Measurements from ENCODE around the gene ARHGAP28. TPM values are rescaled to one million over a fixed set of nuclear protein-coding genes. Genes with fewer than 3 reads are reported as not detected.

The ARHGAP28 gene
- total RNA-seq, 2 experiments from 2014 or later, result not detected

DNA sequence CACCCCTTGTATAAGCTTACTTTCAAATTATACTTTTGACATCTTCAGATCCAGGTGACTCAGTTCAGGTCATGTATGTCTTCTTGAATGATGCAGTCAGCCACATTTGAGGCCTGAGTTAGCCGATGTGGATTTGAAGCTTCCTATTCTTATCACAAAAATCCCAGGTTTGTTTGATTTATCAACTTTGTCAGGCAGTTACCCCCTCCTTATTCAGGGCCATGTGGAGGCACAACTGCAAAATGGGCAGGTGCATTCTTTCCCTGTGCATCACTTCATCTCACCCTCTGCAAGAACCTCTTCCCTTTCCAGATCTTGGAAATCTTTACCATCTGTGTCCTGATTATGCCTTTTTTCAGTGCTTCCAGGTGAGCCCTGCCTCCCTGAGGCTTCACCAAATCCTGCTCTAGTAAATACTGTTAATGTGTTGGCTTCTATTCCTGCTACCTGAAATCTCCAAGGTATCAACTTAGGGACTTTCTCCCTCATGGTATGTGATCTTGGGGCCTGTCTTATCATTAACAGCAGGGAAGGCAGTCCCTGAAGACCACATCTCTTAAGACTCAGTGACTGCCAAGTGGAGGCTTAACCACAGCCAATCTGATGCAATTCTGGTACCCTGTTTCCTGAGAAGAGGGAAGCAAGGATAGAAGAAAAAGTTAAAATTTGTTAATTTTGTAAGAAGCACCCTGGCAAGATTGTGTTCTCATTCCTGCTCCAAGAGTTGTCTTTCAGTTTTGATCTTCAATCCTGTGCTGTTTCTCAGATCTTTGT lies 9.4 kb upstream of the ARHGAP28 start:
- no peaks in the 10 kb centered on the region for H3K27me3 Mint-ChIP-seq
- ChIA-PET POLR2A (no interaction called here), CTCF (no interaction called here)
- H3K36me3 Mint-ChIP-seq, result no peaks in the 10 kb centered on the region
- peaks cover 3% of the 10 kb centered on the region for H3K9me3 Mint-ChIP-seq
- no peaks in the 10 kb centered on the region for H3K4me1 Mint-ChIP-seq (ENCODE audit: low read depth)
- H3K4me3 Mint-ChIP-seq, result no peak overlapping the region
- DNase-seq, result no peak
- intact Hi-C loops (cut with micrococcal nuclease), result no loop called here
- H3K27ac Mint-ChIP-seq, result no peak overlapping the region

DNA sequence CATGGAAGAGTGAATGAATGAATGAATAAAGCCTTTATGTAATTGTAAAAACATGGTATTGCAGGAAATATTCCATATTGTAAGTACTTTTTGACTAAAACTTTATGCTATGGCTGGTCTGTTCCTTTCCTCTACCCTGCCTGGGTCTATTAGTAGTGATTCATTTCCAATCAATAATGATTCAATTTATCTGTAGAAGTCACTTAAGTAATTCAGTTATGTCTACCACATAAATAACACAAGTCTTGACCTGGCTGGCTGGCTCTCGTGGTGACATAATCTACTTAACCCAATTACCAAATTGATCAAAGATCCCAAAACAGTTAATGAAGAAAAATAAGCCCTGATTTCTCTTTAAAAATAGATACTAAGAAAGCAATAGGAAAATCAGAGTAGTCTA lies 7.8 kb upstream of the ARHGAP28 start:
- H3K4me1 Mint-ChIP-seq (ENCODE audit: low read depth), result no peaks in the 10 kb centered on the region
- no peak for DNase-seq
- no peak overlapping the region for H3K27ac Mint-ChIP-seq
- ChIA-PET CTCF (no interaction called here), POLR2A (no interaction called here)
- peaks cover 3% of the 10 kb centered on the region for H3K9me3 Mint-ChIP-seq
- no peak overlapping the region for H3K4me3 Mint-ChIP-seq
- H3K36me3 Mint-ChIP-seq, result no peaks in the 10 kb centered on the region
- intact Hi-C loops (cut with micrococcal nuclease), result no loop called here
- H3K27me3 Mint-ChIP-seq, result no peaks in the 10 kb centered on the region

DNA sequence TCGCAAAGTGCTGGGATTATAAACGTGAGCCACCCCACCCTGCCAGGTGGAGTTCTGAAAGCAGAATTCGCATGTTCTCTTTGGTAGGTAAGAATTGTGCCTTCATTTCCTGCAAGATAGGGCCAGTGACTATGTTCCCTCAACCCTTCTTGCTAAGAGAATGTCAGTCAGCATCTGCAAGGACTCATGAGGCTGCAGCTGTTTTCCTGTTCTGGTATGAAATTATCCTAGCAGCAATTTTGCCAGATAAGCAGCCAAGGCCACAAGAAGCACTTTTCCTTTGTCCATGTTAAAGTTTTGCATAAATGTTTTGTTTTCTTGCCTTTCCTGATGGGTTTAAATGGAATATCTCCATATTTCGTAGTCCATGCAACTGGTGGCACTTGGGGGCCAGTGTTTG lies 6.8 kb upstream of the ARHGAP28 start:
- no peaks in the 10 kb centered on the region for H3K36me3 Mint-ChIP-seq
- no peak overlapping the region for H3K4me3 Mint-ChIP-seq
- DNase-seq, result no peak
- H3K4me1 Mint-ChIP-seq (ENCODE audit: low read depth), result no peaks in the 10 kb centered on the region
- peaks cover 3% of the 10 kb centered on the region for H3K9me3 Mint-ChIP-seq
- CTCF ChIA-PET, result no interaction called here
- intact Hi-C loops (cut with micrococcal nuclease), result no loop called here
- no peak overlapping the region for H3K27ac Mint-ChIP-seq
- no peaks in the 10 kb centered on the region for H3K27me3 Mint-ChIP-seq
- POLR2A ChIA-PET, result no interaction called here

GRCh38 chr18:6724331-6724730 lies 5.2 kb upstream of the ARHGAP28 start:
- Mint-ChIP-seq H3K27ac (no peak overlapping the region), H3K36me3 (no peaks in the 10 kb centered on the region), H3K9me3 (no peaks in the 10 kb centered on the region), H3K27me3 (peaks cover 8% of the 10 kb centered on the region), H3K4me1 (ENCODE audit: low read depth) (peaks cover 3% of the 10 kb centered on the region), H3K4me3 (no peak overlapping the region)
- POLR2A ChIA-PET, result no interaction called here
- intact Hi-C loops (cut with micrococcal nuclease), result no loop called here
- DNase-seq, result no peak
- CTCF ChIA-PET, result no interaction called here

GRCh38 chr18:6728331-6728730 lies 1.2 kb upstream of the ARHGAP28 start:
- peaks cover 5% of the 10 kb centered on the region for H3K4me1 Mint-ChIP-seq (ENCODE audit: low read depth)
- H3K9me3 Mint-ChIP-seq, result no peaks in the 10 kb centered on the region
- DNase-seq, result no peak
- POLR2A ChIA-PET, result no interaction called here
- intact Hi-C loops (cut with micrococcal nuclease), result no loop called here
- no peak overlapping the region for H3K4me3 Mint-ChIP-seq
- H3K27ac Mint-ChIP-seq, result no peak overlapping the region
- no peaks in the 10 kb centered on the region for H3K36me3 Mint-ChIP-seq
- H3K27me3 Mint-ChIP-seq, result peaks cover 10% of the 10 kb centered on the region
- CTCF ChIA-PET, result no interaction called here

DNA sequence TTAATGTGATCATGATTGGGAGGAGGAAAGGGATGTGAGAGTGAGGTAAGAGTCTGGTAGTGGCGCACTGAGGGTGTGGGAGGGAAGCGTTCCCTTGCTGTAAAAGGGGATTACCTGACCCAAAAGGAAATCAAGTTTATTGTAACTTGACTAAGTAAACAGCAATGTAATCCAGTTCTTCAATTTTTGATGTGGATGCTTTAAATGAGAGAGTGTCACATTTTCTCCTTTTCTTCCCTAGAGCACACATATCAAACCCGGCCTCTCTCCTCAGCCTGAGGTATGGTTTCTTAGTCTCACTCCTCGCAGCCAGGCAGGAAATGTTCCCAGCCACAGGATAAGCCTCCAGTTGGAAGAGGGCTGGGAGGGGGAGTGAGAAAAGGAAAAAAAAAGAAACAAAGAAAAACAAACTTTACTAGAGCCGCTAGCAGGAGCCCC lies 688 bp upstream of the ARHGAP28 start:
- H3K27ac Mint-ChIP-seq, result no peak overlapping the region
- ChIA-PET POLR2A (no interaction called here), CTCF (no interaction called here)
- intact Hi-C loops (cut with micrococcal nuclease), result no loop called here
- no peak for DNase-seq
- no peak overlapping the region for H3K4me3 Mint-ChIP-seq
- no peaks in the 10 kb centered on the region for H3K36me3 Mint-ChIP-seq
- H3K4me1 Mint-ChIP-seq (ENCODE audit: low read depth), result peaks cover 5% of the 10 kb centered on the region
- H3K27me3 Mint-ChIP-seq, result peaks cover 10% of the 10 kb centered on the region
- no peaks in the 10 kb centered on the region for H3K9me3 Mint-ChIP-seq

- ChIA-PET POLR2A (no interaction called here), CTCF (no interaction called here)
- H3K4me1 Mint-ChIP-seq (ENCODE audit: low read depth), result peaks cover 5% of the 10 kb centered on the region
- no peak overlapping the region for H3K4me3 Mint-ChIP-seq
- H3K27ac Mint-ChIP-seq, result no peak overlapping the region
- H3K36me3 Mint-ChIP-seq, result no peaks in the 10 kb centered on the region
- intact Hi-C loops (cut with micrococcal nuclease), result no loop called here
- H3K9me3 Mint-ChIP-seq, result no peaks in the 10 kb centered on the region
- no peak for DNase-seq
- H3K27me3 Mint-ChIP-seq, result peaks cover 10% of the 10 kb centered on the region
Observed at GRCh38 chr18:6730416-6731221, 1.1 kb downstream of the ARHGAP28 start.

DNA sequence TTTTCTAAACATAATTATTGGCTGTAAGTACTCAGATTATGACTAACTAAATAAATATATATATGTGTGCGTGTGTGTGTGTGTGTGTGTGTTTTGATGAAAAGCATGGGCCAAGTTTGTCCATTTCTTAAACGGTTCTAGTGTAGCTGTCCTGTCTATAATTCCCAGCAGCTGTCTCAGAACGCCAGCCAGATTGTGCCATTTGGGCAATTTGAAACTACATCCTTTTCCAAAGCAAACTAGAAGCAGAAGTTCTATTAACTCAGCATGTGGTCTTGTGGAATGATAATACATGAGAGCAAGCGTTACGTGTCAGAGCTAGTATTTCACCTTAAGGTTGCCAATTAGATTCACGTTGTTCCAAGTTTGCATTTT lies 1.7 kb downstream of the ARHGAP28 start:
- intact Hi-C loops (cut with micrococcal nuclease), result no loop called here
- ChIA-PET CTCF (no interaction called here), POLR2A (no interaction called here)
- Mint-ChIP-seq H3K27ac (no peak overlapping the region), H3K4me1 (ENCODE audit: low read depth) (peaks cover 5% of the 10 kb centered on the region), H3K27me3 (peaks cover 10% of the 10 kb centered on the region), H3K36me3 (no peaks in the 10 kb centered on the region), H3K4me3 (no peak overlapping the region), H3K9me3 (no peaks in the 10 kb centered on the region)
- no peak for DNase-seq

- peaks cover 10% of the 10 kb centered on the region for H3K27me3 Mint-ChIP-seq
Observed at GRCh38 chr18:6732952-6733351, 3.4 kb downstream of the ARHGAP28 start.

DNA sequence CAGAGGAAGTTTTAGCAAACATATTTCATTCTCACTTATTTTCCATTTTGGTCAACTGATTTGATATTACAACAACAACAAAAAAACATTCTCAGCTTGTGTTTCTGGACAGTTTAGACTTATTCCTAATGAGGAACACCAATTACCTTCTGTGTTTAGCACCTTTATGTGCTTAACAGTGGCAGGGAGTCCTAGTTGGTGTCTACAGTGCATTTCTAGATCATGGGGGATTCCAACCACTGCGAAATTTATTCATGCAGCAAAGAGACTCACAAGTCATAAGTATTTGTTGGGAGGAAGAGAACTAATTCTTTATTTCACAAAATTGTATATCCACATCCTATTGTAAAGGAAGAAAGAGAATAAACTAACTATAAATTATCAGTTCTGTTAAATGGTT lies 4.2 kb downstream of the ARHGAP28 start:
- H3K4me3 Mint-ChIP-seq, result no peak overlapping the region
- peaks cover 5% of the 10 kb centered on the region for H3K4me1 Mint-ChIP-seq (ENCODE audit: low read depth)
- POLR2A ChIA-PET, result no interaction called here
- intact Hi-C loops (cut with micrococcal nuclease), result no loop called here
- CTCF ChIA-PET, result no interaction called here
- H3K27ac Mint-ChIP-seq, result no peak overlapping the region
- no peak for DNase-seq
- H3K9me3 Mint-ChIP-seq, result no peaks in the 10 kb centered on the region
- H3K36me3 Mint-ChIP-seq, result no peaks in the 10 kb centered on the region
- H3K27me3 Mint-ChIP-seq, result peaks cover 6% of the 10 kb centered on the region

More at GRCh38 chr18:6732952-6733351, 3.4 kb downstream of the ARHGAP28 start:
- Mint-ChIP-seq H3K4me3 (no peak overlapping the region), H3K9me3 (no peaks in the 10 kb centered on the region), H3K27ac (no peak overlapping the region), H3K36me3 (no peaks in the 10 kb centered on the region), H3K4me1 (ENCODE audit: low read depth) (peaks cover 5% of the 10 kb centered on the region)
- no peak for DNase-seq
- intact Hi-C loops (cut with micrococcal nuclease), result no loop called here
- POLR2A ChIA-PET, result no interaction called here
- CTCF ChIA-PET, result no interaction called here

DNA sequence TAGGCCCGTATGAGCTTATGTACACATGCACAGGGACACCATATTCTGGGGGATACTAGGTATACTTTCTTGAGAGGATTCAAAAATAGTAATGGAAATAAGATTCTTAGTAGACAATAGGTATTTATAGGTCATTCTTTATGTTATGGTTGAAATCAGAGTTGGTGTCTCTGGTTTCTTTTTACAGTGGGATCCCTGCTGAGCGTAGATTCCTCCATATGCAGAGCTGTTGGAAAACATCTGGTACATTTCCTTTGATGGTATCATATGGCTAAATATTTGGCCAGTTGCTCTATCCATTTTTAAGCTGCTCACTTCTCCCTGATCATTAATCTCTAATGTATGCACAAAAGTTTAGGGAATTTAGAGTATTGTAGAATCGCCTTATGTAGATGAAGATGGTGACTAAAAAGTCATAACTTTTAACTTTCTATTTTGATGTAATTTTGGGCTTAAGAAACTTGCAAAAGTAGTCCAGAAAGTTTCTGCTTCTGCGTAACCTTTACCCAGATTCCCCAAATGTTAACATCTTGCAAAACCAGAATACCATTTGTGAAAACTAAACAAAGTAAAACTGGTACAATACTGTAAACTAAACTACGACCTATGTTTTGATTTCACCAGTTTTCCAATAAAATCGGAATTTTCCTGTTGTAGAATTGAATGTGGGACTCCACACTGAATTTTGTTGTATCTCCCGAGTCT lies 5.4 kb downstream of the ARHGAP28 start:
- Mint-ChIP-seq H3K4me1 (ENCODE audit: low read depth) (peaks cover 1% of the 10 kb centered on the region), H3K9me3 (no peaks in the 10 kb centered on the region), H3K27ac (no peak overlapping the region), H3K27me3 (peaks cover 1% of the 10 kb centered on the region), H3K36me3 (no peaks in the 10 kb centered on the region), H3K4me3 (no peak overlapping the region)
- CTCF ChIA-PET, result no interaction called here
- DNase-seq, result no peak
- intact Hi-C loops (cut with micrococcal nuclease), result no loop called here
- POLR2A ChIA-PET, result no interaction called here

DNA sequence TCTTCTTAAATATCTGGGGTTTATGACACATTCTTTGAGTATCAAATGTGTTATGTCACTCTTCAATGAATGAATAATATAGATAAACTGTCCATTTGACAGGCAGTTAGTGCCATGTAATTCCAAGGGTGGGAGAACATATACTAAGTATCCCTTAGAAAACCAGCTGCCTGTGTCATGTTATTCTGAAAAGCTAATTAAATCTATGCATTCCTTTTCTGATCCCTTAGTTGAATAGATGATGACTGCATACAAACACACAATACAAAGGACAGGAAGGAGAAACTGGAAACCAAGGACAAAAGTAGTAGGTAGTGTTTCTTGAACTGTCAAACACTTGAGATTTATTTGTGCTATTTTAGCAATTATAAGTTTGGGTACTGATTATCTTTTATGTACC lies 8.3 kb downstream of the ARHGAP28 start:
- Mint-ChIP-seq H3K9me3 (peaks cover 7% of the 10 kb centered on the region), H3K4me3 (no peak overlapping the region), H3K27me3 (no peaks in the 10 kb centered on the region), H3K36me3 (no peaks in the 10 kb centered on the region), H3K27ac (no peak overlapping the region), H3K4me1 (ENCODE audit: low read depth) (no peaks in the 10 kb centered on the region)
- CTCF ChIA-PET, result no interaction called here
- DNase-seq, result no peak
- POLR2A ChIA-PET, result no interaction called here
- intact Hi-C loops (cut with micrococcal nuclease), result no loop called here
